Measurements from ENCODE around the gene CTXND2.
"Not testable (repeated sequence)": the region's sequence is repeated elsewhere in the genome, so short reads cannot be mapped to it uniquely, and the experiment has no call there.

Gene CTXND2

DNA sequence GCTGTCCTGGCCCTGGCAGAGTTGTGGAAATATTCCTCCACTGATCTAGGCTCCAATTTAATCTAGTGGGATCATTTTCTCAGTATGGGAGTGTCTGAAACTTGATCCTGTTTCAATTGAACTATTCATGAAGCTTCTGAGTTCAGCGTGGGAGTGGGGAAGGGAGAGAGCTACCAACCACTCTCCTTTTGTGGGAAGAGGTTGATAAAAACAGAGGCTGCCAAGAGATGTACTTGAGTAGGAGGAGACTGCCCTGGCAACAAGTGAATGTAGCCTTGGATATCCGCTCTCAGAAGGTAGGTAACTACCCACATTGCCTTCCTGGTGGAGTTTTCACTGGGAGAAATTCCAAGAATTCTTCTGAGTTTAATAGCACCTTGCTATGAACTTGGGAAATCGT is at the start of gene CTXND2:
TSS of gene CTXND2 (plus strand) at position 119 of the 400 bp plus-strand sequence. CDS start 25,179 bp downstream, outside the sequence.
- no peak for DNase-seq (ENCODE audit: low read depth)

- not testable (repeated sequence) for DNase-seq (ENCODE audit: low read depth)
Observed at GRCh38 chr1:150840850-150841249, 46.1 kb upstream of the CTXND2 start.

- DNase-seq (ENCODE audit: low read depth), result no peak
Observed at GRCh38 chr1:150841626-150842025, 45.3 kb upstream of the CTXND2 start.

DNA sequence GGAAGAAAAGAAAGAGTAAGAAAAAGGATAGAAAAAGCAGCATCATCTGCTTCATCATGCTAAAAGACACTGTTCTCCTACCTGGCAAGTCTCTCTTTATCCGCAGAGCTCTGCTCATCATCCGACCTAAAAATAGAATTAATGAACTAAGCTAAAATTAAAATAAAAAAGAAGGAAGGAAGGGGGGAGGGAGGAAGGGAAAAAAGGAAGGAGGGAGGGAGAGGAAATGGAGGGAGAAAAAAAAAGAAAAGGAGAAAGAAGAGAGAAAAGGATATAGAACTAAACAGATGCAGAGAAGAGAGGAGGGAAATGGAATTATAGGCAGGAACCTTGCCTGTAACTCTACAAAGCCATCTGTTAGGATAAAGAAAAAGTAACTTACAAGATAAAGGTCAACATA is 44.6 kb upstream of the CTXND2 start:
- no peak for DNase-seq (ENCODE audit: low read depth)

- no peak for DNase-seq (ENCODE audit: low read depth)
Observed at GRCh38 chr1:150842964-150843363, 44.0 kb upstream of the CTXND2 start.

DNA sequence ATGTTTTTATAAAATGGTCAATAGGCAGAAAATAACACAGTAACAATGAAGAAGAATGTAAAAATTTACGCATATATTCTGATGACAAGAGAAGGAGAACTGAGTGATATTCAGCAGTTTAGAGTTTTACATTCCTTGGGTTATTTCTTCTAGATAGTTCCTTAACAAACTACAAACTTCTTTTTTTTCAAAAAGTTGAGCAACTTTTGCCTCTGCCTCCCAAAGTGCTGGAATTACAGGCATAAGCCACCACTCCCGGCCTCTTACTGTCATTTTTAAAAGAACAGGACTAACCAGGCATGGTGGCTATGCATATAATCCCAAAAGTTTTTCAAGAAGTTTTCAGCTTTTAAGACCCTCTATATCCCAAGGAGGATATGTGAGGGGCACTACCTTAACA is 43.5 kb upstream of the CTXND2 start:
- no peak for DNase-seq (ENCODE audit: low read depth)

GRCh38 chr1:150846473-150847146 is 40.3 kb upstream of the CTXND2 start:
- no peak for DNase-seq (ENCODE audit: low read depth)

- not testable (repeated sequence) for DNase-seq (ENCODE audit: low read depth)
Observed at GRCh38 chr1:150850801-150851362, 36.1 kb upstream of the CTXND2 start.

- not testable (repeated sequence) for DNase-seq (ENCODE audit: low read depth)
Observed at GRCh38 chr1:150852734-150853133, 34.2 kb upstream of the CTXND2 start.

- no peak for DNase-seq (ENCODE audit: low read depth)
Observed at GRCh38 chr1:150863724-150864123, 23.2 kb upstream of the CTXND2 start.

- DNase-seq (ENCODE audit: low read depth), result not testable (repeated sequence)
Observed at GRCh38 chr1:150864200-150864599, 22.7 kb upstream of the CTXND2 start.

GRCh38 chr1:150869683-150870082 is 17.3 kb upstream of the CTXND2 start:
- DNase-seq (ENCODE audit: low read depth), result no peak

DNA sequence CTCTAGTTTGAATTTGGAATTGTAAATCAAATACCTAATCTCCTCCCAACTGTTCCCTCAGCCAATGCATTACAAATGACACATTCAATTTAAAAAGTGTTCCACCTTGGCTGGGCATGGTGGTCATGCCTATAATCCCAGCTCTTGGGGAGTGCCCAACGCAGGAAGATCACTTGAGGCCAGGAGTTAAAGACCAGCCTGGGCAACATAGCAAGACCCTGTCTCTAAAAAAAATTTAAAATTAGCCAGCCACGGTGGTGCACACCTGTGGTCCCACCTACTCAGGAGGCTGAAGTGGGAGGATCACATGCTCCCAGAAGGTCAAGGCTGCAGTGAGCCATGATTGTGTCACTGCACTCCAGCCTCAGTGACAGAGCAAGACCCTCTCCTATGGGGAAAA is 14.4 kb upstream of the CTXND2 start:
- no peak for DNase-seq (ENCODE audit: low read depth)

DNA sequence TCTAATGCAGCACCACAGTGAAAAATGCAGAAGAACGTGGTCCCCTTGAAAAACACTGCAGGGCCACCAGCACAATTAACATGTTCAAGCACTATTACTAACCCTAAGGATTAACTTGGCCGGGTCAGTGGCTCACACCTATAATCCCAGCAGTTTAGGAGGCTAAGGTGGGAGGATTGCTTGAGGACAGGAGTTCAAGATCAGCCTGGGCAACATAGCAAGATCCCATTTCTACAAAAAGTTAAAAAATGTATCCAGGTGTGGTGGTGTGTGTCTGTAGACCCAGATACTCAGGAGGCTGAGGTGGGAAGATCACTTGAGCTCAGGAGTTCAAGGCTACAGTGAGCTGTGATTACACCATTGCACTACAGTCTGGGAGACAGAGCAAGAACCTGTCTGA is 13.4 kb upstream of the CTXND2 start:
- no peak for DNase-seq (ENCODE audit: low read depth)

DNA sequence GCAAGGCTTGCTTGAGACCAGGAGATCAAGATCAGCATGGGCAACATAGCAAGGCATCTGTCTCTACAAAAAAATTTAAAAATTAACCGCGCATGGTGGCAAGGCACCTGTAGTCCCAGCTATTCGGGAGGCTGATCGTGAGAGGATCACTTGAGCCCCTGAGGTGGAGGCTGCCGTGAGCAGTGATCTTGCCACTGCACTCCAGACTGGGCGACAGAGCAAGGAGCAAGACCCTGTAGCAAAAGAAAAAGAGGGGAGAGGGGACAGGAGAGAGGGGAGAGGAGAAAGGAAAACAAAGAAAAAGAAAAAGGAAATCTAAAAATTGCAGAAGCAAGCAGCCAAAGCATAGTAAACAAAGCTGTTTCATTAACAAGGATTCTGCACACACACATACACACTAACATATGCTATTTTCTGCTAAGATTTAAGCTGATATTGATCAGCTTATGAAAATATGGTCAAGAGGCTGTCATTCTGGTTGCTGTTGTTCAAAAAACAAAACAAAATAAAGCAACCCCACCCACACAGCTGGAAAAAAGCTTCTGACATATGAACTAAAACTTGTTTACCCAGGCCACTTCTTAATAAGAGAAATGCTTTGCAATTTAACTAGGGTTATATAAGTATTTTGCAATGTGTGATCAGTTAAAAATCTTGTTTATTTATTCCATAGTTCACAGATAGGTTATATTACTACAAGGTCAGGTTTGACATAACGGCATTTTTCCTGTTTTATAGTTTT is 12.3 kb upstream of the CTXND2 start:
- no peak for DNase-seq (ENCODE audit: low read depth)

GRCh38 chr1:150875197-150876118 is 11.5 kb upstream of the CTXND2 start:
- DNase-seq (ENCODE audit: low read depth), result no peak

DNA sequence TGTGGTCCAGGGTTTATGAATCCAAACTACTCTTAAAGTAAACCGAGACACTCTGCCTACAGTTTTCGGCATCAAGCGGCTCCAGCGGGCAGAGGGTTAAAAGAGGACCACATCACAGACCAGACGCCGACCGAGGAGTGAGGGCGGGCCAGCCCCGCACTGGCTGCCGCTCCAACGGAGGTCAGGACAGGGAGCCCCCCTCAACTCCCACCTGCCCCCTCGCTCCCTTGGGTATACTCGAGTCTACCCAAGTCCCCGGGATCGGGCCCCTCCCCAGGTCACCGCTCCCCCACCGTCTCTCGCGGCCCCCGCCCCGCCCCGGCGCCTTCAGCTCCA is 10.8 kb upstream of the CTXND2 start:
- DNase-seq (ENCODE audit: low read depth), result no peak

- not testable (repeated sequence) for DNase-seq (ENCODE audit: low read depth)
Observed at GRCh38 chr1:150878931-150879330, 8.0 kb upstream of the CTXND2 start.

- no peak for DNase-seq (ENCODE audit: low read depth)
Observed at GRCh38 chr1:150881331-150882070, 5.4 kb upstream of the CTXND2 start.

DNA sequence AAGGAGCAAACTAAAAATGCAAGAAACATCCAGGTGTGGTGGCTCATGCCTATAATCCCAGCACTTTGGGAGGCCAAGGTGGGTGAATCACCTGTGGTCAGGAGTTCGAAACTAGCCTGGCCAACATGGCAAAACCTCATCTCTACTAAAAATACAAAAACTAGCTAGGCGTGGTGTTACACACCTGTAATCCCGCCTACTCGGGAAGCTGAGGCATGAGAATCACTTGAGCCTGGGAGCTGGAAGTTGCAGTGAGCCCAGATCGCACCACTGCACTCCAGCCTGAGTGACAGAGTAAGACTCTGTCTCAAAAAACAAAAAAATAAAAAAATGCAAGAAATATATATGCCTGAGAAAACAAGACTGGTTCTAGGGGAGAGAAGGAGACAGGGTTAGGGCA is 3.8 kb upstream of the CTXND2 start:
- not testable (repeated sequence) for DNase-seq (ENCODE audit: low read depth)

DNA sequence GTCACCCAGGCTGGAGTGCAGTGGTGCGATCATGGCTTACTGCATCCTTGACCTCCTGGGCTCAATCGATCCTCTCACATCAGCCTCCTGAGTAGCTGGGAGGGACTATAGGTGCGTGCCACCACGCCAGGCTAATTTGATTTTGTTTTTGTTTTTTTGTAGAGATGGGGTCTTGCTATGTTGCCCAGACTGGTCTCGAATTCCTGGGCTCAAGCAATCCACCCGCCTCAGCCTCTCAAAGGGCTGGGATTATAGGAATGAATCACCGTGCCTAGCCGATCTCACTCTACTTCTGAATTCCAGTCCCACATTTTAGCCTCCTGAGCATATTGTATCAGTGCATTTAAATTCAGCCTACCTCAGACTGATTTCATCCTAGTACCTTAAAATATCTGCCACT is 1.8 kb downstream of the CTXND2 start:
- no peak for DNase-seq (ENCODE audit: low read depth)

- DNase-seq (ENCODE audit: low read depth), result no peak
Observed at GRCh38 chr1:150890033-150890416, 3.1 kb downstream of the CTXND2 start.

Data from activated T-helper 1 cell treated with Interleukin-2 at 50 U/mL for 16 hours (primary cell).